Hepatocyte (in vitro differentiated cells): ENCODE results near the gene MSLN.

Experiments
- EZH2 ChIP-seq: fragments of 200-600 bp; sonication (generic); IDR thresholded peaks from 2 replicates; pipeline ENCODE4 v1.6.1; 2016; ENCODE audit warnings: antibody characterized with exemption, mild to moderate bottlenecking, borderline replicate concordance
- TF ChIP-seq, protein P1 (sequence below): fragments of 200-600 bp; sonication (generic); IDR thresholded peaks from 2 replicates; pipeline ENCODE4 v1.5.1; 2016; ENCODE audit warnings: antibody characterized with exemption, mild to moderate bottlenecking; ENCODE audit not compliant: poor library complexity

DNA sequence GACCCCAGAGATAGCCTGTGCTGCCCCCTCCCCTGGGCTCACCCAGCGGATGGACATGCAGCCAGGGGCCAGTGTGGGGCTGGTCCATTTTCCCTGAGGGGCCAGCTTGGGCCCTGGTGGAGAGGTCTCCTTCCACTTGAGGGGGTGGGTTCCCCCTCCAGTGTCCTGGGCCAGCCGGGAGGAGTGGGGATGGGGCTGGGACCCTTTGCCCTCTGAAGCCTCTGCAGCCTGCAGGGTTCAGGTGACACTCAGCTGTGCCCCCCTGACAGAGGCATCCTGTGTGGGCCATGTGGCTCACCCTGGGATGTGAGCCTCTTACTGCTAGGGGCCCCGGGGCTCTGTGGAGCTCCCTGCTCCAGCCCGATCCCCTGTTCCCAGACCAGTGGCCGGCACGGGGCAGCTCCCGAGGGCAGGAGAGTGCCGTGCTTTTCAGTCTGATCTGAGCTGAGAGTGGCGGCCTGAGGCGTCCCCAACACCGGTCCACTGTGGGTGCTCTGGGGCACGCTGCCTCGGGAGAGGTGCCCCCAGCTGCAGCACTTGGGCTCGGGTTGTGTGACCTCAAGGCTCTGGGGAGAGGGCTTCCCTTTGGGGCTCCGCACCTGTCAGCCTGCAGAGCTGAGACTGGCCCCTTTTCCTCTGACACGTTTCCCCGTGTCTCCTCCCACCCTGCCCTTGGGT, 40.4 kb downstream of the MSLN start:
- TF ChIP-seq, protein P1, sequence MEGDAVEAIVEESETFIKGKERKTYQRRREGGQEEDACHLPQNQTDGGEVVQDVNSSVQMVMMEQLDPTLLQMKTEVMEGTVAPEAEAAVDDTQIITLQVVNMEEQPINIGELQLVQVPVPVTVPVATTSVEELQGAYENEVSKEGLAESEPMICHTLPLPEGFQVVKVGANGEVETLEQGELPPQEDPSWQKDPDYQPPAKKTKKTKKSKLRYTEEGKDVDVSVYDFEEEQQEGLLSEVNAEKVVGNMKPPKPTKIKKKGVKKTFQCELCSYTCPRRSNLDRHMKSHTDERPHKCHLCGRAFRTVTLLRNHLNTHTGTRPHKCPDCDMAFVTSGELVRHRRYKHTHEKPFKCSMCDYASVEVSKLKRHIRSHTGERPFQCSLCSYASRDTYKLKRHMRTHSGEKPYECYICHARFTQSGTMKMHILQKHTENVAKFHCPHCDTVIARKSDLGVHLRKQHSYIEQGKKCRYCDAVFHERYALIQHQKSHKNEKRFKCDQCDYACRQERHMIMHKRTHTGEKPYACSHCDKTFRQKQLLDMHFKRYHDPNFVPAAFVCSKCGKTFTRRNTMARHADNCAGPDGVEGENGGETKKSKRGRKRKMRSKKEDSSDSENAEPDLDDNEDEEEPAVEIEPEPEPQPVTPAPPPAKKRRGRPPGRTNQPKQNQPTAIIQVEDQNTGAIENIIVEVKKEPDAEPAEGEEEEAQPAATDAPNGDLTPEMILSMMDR: no peak
- no peak for TF ChIP-seq EZH2
